Amniotic stem cell (primary cell): ENCODE measurements around the gene SOX12.
"Not testable (repeated sequence)": the region's sequence is repeated elsewhere in the genome, so short reads cannot be mapped to it uniquely, and the experiment has no call there.

Experiments
- DNase-seq: peaks from one replicate; lab custom pipeline; 2025; lab: John Stamatoyannopoulos, UW

The SOX12 gene

DNA sequence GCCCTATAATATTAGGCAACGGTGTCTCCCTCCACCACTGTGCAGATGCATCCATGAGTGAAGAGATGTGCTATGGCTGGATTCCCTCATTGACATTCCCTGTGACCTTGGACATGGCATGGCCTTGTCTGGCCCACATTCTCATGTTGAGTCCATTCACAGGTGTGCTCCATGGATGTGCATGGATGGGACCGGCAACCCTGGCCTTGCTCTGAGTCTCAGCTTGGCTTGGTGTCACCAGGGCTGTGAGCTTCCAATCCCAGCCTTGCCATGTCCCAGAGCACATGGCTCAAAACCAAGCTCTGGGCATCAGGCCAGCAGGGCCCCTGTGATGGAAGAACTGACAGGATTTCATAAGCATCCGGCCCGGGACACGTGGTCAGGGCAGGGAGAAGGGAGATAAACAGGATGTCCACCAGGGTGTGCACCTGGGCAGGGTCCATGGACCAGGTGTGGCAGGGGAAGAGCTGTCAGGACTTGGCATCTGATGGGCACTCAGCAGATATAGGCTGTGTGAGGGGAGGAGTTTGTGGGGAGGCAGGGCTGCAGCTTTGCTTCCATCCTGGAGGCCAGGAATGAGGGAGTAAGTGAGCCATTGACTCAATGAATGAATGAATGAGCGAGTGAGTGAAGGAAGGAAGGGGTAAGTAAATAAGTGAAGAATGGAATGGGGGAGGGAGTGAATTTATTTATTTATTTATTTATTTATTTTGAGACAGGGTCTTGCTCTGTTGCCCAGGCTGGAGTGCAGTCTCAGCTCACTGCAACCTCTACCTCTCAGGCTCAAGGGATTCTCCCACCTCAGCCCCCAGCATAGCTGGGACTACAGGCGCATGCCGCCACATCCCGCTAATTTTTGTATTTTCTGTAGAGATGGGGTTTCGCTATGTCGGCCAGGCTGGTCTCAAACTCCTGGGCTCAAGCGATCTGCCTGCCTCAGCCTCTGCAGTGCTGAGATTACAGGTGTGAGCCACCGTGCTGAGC lies 37.2 kb downstream of the SOX12 start:
- no peak for DNase-seq

DNA sequence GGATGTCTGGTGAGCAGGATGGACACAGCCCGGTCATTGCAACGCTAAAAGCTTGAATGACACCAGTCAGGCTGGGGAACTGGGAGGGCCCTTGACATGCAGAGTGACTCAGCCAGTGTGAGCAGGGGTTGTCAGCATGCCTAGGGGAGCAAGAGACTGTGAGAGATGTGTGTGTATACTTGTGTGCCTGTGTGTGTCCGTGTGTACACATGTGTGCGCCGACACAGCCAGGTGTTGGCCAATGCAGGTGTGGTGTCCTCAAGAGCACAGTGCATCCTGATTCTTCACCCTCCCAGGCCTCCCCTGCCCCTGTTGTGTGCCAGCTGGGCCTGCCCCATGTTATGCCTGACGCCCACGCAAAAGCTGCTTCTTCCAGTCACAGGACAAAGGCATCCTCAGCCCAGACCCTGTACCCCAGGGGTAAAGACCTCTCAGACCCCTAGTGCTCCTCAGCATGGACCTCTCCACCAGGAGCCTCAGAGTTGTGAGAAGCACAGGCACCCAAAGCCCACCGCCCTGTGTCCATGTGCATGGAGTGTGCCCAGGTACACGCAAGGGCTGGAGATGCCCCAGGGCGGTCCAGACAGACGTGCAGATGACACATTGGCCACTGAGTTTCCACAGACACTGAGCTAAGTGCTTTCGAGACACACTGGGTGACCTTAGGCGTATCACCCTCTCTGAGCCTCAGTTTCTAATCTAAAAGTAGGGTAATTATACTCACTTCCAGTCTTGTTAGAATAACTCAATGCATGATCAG lies 38.1 kb downstream of the SOX12 start:
- no peak for DNase-seq

DNA sequence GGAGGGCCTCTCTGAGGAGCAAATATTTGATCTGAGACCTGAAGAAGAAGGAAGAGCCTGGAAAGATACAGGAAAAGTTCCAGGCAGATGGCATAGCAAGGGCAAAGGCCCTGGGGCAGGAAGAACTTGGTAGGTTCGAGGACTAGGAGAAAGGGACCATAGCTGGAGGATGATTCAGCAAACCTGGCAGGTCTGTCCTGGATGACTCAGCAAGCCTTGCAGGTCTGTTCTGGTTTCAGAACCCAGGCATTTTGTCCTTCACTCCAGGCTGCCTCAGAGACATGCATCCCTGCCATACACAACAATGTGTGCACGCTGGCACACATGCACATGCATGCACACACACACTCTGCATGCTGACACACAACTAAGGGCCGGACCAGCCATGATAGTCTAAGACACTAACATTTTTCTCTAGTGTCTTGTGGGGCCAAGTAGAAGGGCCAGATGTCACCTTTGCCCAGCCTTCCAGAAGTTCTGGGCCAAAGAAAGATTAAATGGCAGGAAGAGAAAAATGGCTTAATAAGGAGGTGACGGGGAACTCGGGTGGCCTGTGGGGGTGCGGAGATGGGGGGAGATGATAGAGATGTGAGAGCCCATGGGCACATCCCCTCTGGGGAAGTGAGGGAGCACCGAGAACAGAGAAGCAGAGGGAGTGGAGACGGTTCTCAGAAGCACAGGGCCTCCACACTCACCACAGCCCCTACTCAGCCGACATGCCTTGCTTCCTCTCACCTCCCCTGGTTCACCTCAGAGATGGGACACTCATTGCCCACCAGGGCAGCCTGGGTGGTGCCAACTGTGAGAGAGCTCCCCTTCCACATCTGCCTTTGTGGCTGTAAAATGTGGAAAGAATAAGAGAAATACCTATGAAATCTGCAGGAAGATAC lies 39.8 kb downstream of the SOX12 start:
- DNase-seq: no peak

DNA sequence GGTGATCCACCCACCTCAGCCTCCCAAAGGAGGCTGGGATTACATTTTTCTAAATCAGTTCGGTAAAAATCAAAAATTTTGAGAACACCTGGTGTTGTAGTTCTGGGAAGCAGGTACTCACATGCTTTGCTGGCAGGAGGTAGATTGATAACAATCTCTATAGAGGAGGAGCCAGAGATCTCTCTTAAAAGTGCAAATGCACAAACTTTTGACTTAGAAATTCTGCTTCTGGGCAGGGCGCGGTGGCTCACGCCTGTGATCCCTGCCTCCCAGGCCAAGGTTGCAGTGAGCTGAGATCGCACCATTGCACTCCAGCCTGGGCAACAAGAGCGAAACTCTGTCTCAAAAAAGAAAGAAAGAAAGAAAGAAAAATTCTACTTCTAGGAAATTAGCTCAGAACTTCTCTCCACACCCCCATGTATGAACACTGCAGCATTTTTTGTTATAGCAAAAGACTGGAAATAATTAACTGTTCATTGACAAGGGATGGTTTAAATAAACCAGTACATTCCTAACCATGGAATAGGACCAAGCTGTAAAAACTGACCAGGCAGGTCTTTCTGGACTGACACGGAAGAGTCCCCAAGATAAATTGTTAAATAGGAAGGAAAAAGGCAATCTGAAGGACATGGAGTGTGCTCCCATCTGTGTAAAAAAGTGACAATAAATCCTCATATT lies 40.8 kb downstream of the SOX12 start:
- DNase-seq: no peak

DNA sequence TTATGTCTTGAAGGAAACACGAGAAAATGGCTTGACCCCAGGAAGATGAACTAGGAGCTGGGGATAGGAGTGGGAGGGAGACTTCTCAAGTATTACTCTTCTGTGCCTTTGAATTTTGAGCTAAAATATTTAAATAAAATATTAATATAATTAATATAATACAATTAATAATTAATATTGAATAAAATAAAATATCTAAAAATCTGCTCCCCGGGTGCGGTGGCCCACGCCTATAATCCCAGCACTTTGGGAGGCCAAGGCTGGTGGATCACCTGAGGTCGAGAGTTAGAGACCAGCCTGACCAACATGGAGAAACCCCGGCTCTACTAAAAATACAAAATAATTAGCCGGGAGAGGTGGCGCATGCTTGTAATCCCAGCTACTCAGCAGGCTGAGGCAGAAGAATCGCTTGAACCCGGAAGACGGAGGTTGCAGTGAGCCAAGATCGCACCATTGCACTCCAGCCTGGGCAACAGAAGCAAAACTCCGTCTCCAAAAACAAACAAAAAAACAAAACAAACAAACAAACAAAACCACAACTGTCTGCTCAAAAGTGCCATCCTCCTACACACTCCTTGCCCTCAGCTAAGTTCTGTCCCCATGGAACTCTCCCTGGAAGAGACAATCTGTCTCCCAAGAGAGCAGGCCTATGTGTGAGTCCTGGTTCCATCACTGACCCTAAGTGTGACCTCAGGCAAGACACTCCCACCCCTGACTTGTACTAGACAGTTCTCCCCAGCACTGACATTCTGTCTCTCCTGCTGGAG lies 41.5 kb downstream of the SOX12 start:
- no peak for DNase-seq

DNA sequence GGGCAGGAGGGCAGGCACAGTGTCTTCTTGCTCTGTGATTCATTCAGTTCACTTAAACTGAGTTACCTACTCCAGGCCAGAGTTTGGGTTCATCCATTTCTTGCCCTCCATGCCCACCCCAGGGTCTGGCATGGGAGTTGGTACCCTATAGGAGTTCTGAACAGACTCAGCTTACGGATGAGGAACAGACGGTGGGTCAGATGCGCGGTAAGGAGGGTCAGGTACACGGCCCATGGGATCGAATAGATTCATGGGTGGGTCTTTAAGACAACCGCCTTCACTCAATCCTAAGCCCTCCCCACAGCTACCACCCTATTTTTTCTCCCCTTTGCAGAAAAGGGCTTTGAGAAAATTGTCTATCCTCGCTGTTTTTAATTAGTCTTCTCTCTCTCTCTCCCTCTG lies 42.1 kb downstream of the SOX12 start:
- DNase-seq: no peak

DNA sequence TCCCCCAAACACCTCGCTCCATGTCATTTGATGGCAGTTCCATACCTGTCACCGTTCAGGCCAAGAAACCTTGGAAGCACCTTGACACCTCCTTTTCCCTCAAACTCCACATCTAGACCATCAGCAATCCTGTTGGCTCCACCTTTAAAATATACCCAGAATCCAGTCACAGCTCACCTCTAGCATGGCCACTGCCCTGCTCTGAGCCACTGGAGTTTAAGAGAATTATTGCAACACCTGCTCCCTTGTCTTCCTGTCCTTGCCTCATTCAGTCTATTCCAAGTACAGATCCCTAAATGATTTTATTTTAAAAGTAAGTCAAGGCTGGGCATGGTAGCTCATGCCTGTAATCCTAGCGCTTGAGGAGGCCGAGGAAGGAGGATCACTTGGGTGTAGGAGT lies 43.6 kb downstream of the SOX12 start:
- no peak for DNase-seq

DNA sequence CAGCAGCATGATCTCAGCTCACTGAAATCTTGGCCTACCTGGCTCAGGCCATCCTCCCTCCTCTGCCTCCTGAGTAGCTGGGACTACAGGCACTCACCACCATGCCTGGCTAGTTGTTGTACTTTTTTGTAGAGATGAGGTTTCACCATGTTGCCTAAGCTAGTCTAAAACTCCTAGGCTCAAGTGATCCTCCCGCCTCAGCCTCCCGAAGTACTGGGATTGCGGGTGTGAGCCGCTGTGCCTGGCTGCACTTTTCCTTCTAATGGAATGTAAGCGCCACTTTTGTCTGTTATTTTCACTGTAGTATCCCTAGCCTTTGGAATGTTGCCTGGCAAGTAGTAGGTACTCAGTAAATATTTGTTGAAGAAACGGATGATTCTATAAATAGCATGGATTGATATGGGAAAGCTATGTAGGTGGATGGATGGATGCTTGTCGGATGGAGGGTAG lies 44.8 kb downstream of the SOX12 start:
- DNase-seq: no peak

DNA sequence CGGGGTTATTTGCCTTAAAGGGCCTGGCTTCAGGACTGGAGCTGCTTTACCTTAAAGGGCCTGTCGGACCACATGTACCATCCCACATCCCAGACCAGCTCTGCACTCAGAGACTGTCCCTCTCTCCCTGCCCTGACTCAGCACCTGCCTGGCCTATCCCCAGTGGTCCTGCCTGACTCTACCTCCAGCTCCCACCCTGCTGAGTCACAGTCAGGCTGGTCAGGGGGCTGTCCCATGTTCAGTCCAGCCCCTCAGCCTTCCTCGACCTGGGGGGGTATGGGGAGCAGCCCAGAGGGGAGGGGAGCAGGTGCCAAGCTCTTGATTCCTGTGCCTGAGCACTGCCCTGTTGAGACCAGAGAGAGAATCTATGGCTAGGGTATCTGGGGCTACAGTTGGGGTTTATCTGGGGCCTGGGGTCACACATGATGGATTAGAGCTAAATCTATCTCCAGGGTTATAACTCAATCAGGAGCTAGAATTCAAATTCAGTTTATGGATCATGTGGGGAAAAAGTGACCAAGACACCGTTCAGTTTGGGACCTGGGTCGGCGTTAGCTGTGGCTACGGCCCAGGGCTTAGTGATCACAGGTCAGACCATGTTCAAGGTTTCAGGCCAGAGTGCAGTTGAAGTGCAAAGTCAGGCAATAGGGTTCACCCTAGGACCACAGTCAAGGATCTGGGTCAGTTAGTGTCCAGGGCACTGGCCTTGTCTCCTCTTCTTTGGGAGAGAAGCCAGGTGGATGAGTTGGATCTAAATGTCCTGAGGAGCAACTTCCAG lies 45.8 kb downstream of the SOX12 start:
- DNase-seq: no peak

DNA sequence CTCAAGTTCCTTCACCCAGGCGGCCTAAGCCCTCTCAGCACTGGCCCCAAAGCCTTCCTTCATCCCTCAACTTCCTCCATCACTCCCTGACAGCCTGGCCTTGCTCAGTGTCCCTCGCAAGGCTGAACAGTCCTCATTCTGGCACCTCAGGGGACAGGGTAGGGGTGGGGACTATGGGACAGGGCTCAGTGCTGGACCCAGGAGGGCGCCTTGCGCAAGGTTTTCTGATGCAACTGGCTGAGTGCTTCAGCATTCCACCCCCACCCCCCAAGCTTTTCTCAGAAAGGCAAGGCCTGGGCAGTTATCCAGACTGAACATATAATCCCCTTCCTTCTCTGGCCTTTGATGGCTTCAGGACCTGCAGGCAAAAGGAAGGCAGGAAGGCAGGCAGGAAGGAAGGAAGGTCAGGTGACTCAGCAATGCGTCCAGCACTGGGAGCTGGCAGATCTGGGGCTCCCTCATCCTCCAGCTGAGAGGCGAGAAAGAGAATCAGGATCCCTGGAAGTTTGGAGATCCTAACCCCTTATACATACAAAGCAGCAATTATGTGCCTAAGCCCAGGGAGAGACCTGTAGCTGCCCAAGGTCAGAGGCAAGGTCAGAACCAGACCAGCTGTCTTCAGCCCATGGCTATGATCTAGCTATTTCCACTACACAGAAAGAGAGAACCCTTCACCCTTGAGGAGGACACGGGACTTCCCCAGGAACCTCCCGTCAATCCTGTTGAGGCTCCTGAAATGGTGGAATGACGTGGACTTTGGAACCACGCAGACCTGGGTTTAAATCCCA lies 46.6 kb downstream of the SOX12 start:
- peak; percentile 45 for DNase-seq

DNA sequence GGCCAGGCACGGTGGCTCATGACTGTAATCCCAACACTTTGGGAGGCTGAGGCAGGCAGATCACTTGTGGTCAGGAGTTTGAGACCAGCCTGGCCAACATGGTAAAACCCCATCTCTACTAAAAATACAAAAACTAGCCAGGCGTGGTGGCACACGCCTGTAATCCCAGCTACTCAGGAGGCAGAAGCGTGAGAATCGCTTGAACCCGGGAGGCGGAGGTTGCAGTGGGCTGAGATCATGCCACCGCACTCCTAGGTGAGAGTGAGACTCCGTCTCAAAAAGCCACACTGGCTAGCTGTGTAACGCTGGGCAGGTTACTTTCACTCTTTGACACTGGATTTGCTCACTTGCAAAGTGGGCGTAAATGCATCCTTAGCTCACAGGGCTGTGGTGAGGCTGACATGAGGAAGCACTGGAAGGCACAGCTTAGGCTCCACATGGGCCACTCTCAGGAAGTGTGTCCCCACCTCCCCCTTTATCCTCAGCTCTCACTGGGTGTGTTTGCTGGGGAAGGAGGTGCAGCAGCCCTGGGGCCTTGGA lies 47.3 kb downstream of the SOX12 start:
- not testable (repeated sequence) for DNase-seq

DNA sequence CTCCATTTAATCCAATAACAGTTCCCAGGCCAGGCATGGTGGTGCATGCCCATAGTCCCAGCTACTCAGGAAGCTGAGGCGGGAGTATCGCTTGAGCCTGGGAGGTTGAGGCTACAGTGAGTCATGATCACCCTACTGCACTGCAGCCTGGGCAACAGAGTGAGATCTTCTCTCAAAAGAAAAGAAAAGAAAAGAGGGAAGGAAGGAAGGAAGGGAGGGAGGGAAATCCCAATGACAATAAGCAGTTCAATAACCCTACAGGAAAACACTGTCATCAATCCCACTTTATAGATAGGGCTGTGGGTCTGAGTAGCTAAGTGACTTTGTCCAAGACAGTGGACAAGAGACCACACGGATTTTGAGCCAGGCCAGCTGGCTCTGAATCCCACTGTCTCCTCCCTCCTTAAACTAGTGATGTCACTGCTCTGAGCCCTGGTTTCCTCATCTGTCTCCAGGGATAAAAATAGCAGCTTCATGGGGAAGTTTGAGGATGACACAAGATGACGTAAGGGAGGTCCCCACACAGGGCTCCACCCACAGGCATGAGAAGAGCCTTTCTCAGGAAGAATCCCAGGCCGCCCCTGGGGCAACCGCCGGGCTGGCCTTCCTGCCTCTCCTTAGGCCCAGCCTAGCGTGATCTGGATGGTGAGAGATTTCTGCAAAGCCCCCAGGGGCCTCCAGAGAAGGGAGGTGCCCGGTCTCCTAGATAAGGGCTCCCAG lies 48.0 kb downstream of the SOX12 start:
- DNase-seq: no peak

DNA sequence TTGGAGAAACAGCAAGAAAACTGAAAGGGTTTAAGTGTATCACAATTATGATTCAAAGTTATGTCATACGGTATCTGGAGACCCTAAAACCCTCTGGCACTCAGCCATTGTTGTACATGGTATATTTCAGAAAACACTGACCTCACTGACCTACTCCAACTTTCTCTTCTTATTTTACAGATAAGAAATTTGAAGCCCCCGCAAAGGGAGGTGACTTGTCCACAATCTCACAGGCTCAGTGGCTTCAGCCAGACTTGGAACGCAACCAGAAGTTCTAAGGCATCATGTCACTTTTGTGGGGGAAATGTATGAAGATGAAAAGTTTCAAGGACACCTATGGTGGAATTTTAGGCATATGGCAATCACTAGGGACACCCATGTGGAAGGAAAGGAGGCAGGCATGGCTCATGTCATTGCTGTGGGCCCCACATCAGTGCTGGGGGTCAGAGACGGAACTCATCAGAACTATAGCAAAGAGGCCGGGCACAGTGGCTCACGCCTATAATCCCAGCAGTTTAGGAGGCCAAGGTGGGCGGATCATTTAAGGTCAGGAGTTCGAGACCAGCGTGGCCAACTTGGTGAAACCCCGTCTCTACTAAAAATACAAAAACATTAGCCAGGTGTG lies 50.0 kb downstream of the SOX12 start:
- no peak for DNase-seq

DNA sequence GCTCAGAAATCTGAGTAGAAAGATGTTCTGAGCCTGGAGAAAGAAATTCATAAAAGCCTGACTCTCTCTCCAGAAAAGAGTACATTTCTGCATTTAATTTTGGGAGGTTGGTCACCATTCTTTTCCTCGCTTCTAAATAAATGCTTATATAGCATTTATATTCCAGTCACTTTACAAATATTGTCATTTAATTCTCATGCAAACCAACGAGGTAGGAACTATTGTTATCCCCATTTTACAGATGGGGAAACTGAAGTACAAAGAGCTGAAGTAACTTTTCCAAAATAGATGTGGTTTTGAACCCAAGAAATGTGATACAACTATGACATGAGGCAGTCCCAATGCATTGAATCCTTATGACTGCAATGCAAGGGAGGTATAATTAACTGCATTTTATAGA lies 50.7 kb downstream of the SOX12 start:
- no peak for DNase-seq

DNA sequence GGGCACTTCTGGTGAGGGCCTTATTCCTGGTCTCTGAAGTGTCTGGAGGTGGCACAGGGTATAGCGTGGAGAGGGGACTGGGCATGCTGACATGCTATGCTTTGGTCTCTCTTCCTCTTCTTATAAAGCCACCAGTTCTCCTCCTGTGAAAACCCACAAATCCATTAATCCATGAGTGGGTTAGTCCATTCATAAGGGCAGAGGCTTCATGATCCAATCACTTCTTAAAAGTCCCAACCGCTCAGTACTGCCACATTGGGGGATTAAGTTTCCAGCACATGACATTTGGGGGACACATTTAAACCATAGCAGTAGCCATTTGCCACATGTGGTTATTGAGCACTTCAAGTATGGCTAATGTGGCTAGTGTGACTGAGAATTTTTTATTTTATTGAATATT lies 51.4 kb downstream of the SOX12 start:
- DNase-seq: no peak

DNA sequence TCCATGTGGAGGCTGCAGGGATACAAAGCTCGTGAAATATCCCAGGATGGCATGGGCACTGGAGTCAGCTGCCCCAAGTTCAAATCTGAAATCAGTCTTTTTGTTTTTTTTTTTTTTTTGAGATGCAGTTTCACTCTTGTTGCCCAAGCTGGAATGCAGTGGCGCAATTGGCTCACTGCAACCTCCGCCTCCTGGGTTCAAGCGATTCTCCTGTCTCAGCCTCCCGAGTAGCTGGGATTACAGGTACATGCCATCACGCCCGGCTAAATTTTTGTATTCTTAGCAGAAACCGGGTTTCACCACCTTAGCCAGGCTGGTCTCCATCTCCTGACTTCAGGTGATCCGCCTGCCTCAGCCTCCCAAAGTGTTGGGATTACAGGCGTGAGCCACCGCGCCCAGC lies 52.2 kb downstream of the SOX12 start:
- not testable (repeated sequence) for DNase-seq

DNA sequence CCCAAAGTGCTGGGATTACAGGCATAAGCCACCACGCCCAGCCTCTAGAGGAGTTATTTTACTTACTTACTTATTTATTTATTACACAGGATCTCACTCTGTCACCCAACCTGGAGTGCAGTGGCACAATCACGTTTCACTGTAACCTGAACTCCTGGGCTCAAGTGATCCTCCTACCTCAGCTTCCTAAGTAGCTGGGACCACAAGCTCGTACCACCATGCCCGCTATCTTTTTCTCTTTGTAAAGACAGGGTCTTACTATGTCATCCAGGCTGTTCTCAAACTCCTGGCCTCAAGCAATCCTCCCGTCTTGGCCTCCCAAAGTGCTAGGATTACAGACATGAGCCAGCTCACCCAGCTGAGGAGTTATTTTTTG lies 53.6 kb downstream of the SOX12 start:
- no peak for DNase-seq
